ENCODE data around the gene SRGAP3. TPM values are rescaled to one million over a fixed set of nuclear protein-coding genes. Genes with fewer than 3 reads are reported as not detected.

Gene SRGAP3
- total RNA-seq, 4 donors from 2014 or later = 14.7 to 58.9 (median 18.7) TPM

DNA sequence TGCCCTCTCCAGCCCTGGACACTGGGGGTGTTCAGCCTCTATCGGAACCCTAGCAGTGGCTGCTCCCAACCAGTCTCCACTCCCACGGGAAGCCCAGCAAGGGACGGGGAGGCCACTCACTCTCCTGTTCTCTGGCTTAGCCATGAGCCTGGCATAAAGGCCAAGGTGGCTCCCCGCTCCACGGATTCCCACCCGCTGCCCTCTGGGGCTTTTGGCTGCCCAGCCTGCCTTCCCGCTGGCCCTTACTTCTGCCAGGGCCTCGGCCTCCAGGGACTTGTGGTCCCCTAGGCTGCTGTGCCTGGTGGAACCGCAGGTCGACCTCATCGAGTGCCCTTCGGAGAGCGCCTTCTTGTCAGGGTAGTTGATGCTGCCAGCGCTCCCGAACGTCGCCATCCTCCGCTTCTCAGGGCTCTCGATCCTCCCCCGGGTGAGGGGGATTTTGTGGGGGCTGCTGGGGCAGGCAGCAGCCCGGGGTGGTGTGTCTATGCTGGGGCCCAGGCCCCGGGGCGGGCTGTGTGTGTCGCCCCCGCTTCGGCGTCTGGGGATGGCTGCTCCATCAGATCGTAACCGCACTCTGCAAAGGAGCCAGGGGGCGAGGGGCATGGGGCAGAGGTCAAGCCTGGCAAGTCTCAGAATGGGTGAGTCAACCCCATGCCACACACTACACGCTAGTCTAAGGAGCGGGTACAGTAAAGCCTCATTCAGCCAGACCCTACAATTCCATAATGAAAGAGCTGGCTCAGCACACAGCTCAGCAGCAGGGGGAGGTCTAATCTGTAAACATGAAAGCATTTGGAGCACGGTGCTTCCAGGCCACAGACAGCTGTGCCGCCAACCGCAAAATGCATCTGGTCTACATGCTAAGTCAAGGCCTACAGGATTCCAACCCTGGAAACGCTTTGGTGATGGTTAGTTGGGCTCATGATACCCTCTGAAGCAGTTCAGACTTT is 258.9 kb downstream of the SRGAP3 start:
- 92% methylated on average over 24 to 29 of the region's 36 CpGs for WGBS, 2 donors
- Histone ChIP-seq H3K36me3 (no peaks in the 10 kb centered on the region), H3K27me3 (no peaks in the 10 kb centered on the region), H3K9me3 (no peaks in the 10 kb centered on the region), H3K27ac (no peak overlapping the region), H3K4me3 (replicated peaks in 1 of 3) (no peak overlapping the region), H3K4me1 (no peaks in the 10 kb centered on the region)
- TF ChIP-seq, protein P1, sequence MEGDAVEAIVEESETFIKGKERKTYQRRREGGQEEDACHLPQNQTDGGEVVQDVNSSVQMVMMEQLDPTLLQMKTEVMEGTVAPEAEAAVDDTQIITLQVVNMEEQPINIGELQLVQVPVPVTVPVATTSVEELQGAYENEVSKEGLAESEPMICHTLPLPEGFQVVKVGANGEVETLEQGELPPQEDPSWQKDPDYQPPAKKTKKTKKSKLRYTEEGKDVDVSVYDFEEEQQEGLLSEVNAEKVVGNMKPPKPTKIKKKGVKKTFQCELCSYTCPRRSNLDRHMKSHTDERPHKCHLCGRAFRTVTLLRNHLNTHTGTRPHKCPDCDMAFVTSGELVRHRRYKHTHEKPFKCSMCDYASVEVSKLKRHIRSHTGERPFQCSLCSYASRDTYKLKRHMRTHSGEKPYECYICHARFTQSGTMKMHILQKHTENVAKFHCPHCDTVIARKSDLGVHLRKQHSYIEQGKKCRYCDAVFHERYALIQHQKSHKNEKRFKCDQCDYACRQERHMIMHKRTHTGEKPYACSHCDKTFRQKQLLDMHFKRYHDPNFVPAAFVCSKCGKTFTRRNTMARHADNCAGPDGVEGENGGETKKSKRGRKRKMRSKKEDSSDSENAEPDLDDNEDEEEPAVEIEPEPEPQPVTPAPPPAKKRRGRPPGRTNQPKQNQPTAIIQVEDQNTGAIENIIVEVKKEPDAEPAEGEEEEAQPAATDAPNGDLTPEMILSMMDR (IDR thresholded peaks at IDR 0.05) = no peak
- TF ChIP-seq POLR2A (IDR thresholded peaks at IDR 0.05) = no peak
- intact Hi-C loops (cut with DNase I) = no loop called here
- DNase-seq = no peak

DNA sequence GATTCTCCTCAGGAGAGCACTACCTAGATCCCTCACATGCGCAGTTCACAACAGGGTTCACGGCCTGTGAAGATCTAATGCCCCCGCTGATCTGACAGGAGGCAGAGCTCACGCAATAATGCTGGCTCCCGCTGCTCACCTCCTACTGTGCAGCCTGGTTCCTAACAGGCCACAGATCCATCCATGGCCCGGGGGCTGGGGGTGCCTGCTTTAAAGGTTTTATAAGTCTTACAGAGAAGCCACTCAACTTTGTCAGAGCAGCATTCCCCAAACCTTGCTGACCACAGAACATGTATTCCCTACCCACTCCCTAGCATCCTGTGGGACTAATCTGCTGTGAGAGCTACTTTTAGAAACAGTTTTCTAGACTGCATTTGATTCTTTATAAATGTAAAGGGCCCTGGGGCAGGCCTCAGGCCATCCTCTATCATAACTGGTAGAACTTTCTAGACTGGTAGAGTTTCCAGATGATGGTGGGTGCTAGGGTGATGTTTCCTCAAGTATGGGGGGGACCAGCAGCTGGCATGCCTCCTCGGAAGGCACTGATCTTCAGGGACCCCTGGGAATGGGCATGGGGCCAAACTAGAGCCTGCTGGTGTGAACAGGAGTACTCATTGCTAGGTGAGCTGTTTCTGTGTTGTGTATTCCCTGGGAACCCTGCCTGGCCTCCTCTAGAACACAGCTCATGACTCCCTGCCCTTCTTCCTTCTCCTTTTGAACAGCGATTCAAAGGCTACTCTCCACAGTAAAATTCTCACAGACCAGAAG is 260.5 kb downstream of the SRGAP3 start:
- Histone ChIP-seq H3K4me3 (replicated peaks in 1 of 3) (no peak overlapping the region), H3K27me3 (no peaks in the 10 kb centered on the region), H3K9me3 (no peaks in the 10 kb centered on the region), H3K36me3 (no peaks in the 10 kb centered on the region), H3K27ac (no peak overlapping the region), H3K4me1 (no peaks in the 10 kb centered on the region)
- TF ChIP-seq, protein P1 (IDR thresholded peaks at IDR 0.05) = no peak
- no peak for TF ChIP-seq POLR2A (IDR thresholded peaks at IDR 0.05)
- DNase-seq = no peak
- 85 to 91% methylated on average over 8 of the region's 8 CpGs for WGBS, 2 donors
- intact Hi-C loops (cut with DNase I) = loop anchor here (5.0 kb wide), 1 partner anchor 83 kb away; no protein-coding TSS in a partner anchor

DNA sequence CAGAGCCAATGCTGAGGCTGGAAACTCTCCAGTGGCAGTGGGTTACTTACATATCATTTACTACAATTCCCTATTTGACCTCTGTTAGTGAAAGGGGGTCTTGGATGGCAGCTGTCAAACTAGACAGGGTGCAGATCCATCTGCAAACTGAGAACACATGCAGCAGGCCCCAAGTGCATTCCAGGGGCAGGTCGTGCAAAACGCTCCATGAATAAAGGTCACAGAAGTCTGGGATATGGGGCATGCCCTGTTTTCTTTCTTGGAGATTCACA is 261.1 kb downstream of the SRGAP3 start:
- Histone ChIP-seq H3K27me3 (no peaks in the 10 kb centered on the region), H3K27ac (no peak overlapping the region), H3K9me3 (no peaks in the 10 kb centered on the region), H3K36me3 (no peaks in the 10 kb centered on the region), H3K4me1 (no peaks in the 10 kb centered on the region), H3K4me3 (replicated peaks in 1 of 3) (no peak overlapping the region)
- WGBS, 2 donors = 57 to 67% methylated on average over 2 of the region's 2 CpGs
- intact Hi-C loops (cut with DNase I) = loop anchor here (5.0 kb wide), 1 partner anchor 84 kb away; no protein-coding TSS in a partner anchor
- DNase-seq = no peak
- TF ChIP-seq, protein P1 (IDR thresholded peaks at IDR 0.05) = no peak
- TF ChIP-seq POLR2A (IDR thresholded peaks at IDR 0.05) = no peak

DNA sequence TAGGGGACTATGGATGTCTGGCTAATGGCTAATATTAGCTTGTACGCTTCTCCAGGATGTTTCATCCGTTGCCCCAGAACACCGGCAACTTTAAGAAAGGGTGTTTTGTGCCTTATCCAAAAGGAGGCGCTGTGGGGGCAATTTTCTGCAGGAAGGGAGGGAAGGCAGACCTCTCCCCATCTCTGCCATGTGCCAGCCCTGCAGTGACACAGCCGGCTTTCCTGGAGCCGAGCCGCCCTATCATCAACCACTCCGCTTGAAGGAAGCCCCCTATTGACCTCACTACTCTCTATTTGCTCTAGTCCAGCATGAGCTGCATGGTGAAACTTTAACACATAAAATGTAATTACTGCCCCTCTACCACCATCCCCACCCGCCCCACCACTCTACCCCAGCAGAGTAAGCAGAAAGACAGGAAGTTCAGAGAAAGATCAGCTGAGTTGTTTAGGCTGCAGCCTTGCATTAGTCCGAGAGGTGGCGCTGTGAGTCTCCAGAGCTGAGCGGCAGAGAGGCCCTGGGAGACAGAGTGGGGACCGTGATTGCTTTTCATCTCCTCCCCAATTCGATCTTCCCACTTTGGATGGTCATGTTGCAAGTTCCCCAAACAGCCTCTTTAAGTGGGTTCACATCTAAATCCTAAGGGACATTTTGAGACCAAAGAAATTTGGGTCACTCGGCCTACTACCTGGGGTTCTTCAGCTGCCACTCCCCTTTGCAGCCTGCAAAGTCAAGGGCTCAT is 261.6 kb downstream of the SRGAP3 start:
- TF ChIP-seq POLR2A (IDR thresholded peaks at IDR 0.05) = no peak
- TF ChIP-seq, protein P1 (IDR thresholded peaks at IDR 0.05) = peak; percentile 21 to 83 (median 57)
- intact Hi-C loops (cut with DNase I) = loop anchor here (5.0 kb wide), 1 partner anchor 84 kb away; no protein-coding TSS in a partner anchor
- Histone ChIP-seq H3K27ac (no peak overlapping the region), H3K4me1 (no peaks in the 10 kb centered on the region), H3K9me3 (no peaks in the 10 kb centered on the region), H3K27me3 (no peaks in the 10 kb centered on the region), H3K36me3 (no peaks in the 10 kb centered on the region), H3K4me3 (replicated peaks in 1 of 3) (no peak overlapping the region)
- 33 to 44% methylated on average over 14 to 15 of the region's 15 CpGs for WGBS, 2 donors
- DNase-seq = peak; percentile 64 to 73
